ENCODE measurements around the gene SPTBN1.

SPTBN1 gene

DNA sequence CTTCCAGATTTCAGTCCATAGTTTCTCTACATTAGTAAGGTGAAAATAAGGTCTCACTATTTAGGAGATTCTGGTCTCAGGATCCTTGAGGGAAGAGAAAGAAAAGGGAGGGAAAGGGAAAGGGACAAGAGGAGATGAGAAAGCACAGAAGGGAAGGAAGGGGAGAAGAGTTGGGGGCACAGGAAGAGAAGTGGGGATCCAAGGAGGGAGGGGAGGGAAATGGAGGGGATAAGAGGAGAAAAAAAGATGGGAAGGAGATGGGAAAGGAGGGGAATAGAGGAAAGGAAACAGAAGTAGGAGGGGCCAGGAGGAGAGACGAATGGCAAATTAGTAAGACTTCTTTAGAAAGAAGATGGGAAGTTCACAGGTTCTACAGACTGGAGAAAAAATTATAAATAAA lies 39.2 kb upstream of the SPTBN1 start:
- H3K4me3 ChIP-seq (ENCODE audit: low read depth, low read length) = no peak overlapping the region
- TF ChIP-seq, protein P1, sequence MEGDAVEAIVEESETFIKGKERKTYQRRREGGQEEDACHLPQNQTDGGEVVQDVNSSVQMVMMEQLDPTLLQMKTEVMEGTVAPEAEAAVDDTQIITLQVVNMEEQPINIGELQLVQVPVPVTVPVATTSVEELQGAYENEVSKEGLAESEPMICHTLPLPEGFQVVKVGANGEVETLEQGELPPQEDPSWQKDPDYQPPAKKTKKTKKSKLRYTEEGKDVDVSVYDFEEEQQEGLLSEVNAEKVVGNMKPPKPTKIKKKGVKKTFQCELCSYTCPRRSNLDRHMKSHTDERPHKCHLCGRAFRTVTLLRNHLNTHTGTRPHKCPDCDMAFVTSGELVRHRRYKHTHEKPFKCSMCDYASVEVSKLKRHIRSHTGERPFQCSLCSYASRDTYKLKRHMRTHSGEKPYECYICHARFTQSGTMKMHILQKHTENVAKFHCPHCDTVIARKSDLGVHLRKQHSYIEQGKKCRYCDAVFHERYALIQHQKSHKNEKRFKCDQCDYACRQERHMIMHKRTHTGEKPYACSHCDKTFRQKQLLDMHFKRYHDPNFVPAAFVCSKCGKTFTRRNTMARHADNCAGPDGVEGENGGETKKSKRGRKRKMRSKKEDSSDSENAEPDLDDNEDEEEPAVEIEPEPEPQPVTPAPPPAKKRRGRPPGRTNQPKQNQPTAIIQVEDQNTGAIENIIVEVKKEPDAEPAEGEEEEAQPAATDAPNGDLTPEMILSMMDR (IDR thresholded peaks at IDR 0.05; ENCODE audit: low read depth, low read length, missing control alignments) = no peak
- no peak for DNase-seq (ENCODE audit: low read depth)

DNA sequence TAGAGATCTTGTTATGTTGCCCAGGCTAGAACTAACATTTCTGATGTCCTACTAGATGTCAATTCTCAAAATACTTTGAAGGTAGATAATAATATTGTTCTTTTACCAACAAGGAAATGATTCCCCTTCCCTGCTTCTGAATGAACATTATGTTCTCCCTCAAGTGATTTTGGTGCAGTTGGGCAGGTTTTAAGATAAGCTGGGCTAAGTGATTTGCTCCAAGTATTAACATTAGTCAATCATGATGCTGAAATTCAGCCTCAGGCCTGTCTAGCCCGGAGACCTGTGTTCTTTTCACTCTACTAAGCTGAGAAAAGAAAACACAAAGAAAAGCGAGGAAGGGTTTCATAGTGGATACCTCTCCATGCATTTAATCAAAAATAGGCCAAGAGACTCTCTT lies 38.5 kb upstream of the SPTBN1 start:
- TF ChIP-seq, protein P1 (IDR thresholded peaks at IDR 0.05; ENCODE audit: low read depth, low read length, missing control alignments) = no peak
- DNase-seq (ENCODE audit: low read depth) = no peak

DNA sequence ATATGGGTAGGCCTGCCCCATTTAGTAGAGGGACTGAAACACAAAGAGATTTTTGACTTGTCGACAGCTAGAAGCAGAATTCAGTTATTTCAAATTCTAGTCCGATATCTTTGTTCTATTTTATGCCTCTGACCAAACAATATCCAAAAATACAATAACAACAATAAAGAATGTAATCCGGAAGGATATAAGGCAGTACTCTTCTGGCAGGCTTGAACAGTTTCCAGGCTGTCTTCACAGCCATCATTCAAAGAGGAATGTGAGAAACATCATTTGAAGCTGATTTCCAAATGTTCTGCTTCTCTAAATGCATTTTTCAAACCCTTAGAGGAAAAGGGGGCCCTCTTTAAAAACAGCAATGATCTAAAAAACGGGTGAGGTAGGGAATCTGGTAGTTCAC lies 36.7 kb upstream of the SPTBN1 start:
- no peak for DNase-seq (ENCODE audit: low read depth)
- H3K4me3 ChIP-seq (ENCODE audit: low read depth, low read length) = no peak overlapping the region

More for the DNA sequence above, 38.5 kb upstream of the SPTBN1 start:
- H3K4me3 ChIP-seq (ENCODE audit: low read depth, low read length) = no peak overlapping the region

GRCh38 chr2:54419855-54420523 lies 36.1 kb upstream of the SPTBN1 start:
- H3K4me3 ChIP-seq (ENCODE audit: low read depth, low read length) = no peak overlapping the region
- TF ChIP-seq, protein P1 (IDR thresholded peaks at IDR 0.05; ENCODE audit: low read depth, low read length, missing control alignments) = no peak
- no peak for DNase-seq (ENCODE audit: low read depth)

More for the DNA sequence above, 36.7 kb upstream of the SPTBN1 start:
- TF ChIP-seq, protein P1 (IDR thresholded peaks at IDR 0.05; ENCODE audit: low read depth, low read length, missing control alignments) = no peak

- TF ChIP-seq, protein P1 (IDR thresholded peaks at IDR 0.05; ENCODE audit: low read depth, low read length, missing control alignments) = no peak
- H3K4me3 ChIP-seq (ENCODE audit: low read depth, low read length) = no peak overlapping the region
- no peak for DNase-seq (ENCODE audit: low read depth)
Measured at GRCh38 chr2:54420524-54421172, 35.5 kb upstream of the SPTBN1 start.

- H3K4me3 ChIP-seq (ENCODE audit: low read depth, low read length) = no peak overlapping the region
- no peak for DNase-seq (ENCODE audit: low read depth)
- TF ChIP-seq, protein P1 (IDR thresholded peaks at IDR 0.05; ENCODE audit: low read depth, low read length, missing control alignments) = no peak
Measured at GRCh38 chr2:54422072-54422581, 34.0 kb upstream of the SPTBN1 start.

Measured in GM12864 (cell line).